Mucosa of rectum (tissue), 2 donors: ENCODE data around the gene GTF3C1.

Experiments used
- H3K27ac ChIP-seq, 2 donors: one replicate each; pipeline ENCODE4 v1.7.0; 2013; ENCODE audit warnings: inconsistent platforms in 2 of 2, low read depth in 2 of 2, low read length in 2 of 2
- H3K27me3 ChIP-seq, 2 donors: one replicate each; pipeline ENCODE4 v1.7.0; 2013; ENCODE audit warnings: low read length in 2 of 2; ENCODE audit not compliant: control insufficient read depth in 2 of 2, insufficient read depth in 2 of 2
- H3K36me3 ChIP-seq, 2 donors: one replicate each; pipeline ENCODE4 v1.7.0; 2013; ENCODE audit warnings: low read length in 2 of 2; ENCODE audit not compliant: control insufficient read depth in 2 of 2, insufficient read depth in 2 of 2
- H3K4me1 ChIP-seq, 2 donors: one replicate each; pipeline ENCODE4 v1.7.0; 2013; ENCODE audit warnings: low read length in 2 of 2, mild to moderate bottlenecking in 1 of 2; ENCODE audit not compliant: control insufficient read depth in 2 of 2, insufficient read depth in 2 of 2
- H3K4me3 ChIP-seq, 2 donors: one replicate each; pipeline ENCODE4 v1.7.0; 2013; ENCODE audit warnings: low read length in 2 of 2
- H3K9ac ChIP-seq, 2 donors: one replicate each; pipeline ENCODE4 v1.7.0; 2013; ENCODE audit warnings: low read length in 2 of 2, low read depth in 1 of 2, mild to moderate bottlenecking in 1 of 2
- H3K9me3 ChIP-seq, 2 donors: one replicate each; pipeline ENCODE4 v1.7.0; 2013; ENCODE audit warnings: low read length in 2 of 2; ENCODE audit not compliant: control insufficient read depth in 2 of 2
- donor health status: healthy.
- donor health status: Normal muscosa, but diverticular disease.

GTF3C1 gene

DNA sequence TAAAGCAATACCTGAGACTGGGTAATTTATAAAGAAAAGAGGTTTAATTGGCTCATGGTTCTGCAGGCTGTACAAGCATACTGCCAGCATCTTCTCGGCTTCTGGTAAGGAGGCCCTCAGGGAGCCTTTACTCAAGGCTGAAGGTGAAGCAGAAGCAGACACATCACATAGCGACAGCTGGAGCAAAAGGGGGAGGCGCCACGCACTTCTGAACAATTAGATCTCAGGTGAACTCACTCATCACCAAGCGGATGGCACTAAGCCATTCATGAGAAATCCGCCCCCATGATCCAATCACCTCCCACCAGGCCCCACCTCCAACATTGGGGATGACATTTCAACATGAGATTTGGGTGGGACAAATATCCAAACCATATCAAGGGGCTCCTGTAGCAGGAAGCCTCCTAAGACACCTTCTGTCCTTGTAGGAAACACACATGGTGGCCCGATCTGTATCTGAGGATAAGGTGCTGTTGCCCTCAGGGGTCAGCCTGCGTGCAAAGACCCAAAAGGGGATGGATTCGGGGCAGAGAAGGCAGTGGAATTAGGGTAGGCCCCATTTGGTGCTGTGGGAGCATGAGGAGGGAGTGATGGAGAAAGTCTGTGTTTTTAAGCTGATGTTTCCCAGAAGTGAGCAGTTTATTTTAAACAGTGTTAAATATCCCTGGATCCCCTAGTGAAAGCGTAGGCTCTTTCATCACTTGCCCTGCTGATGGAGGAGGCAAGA is 124.8 kb downstream of the GTF3C1 start:
- Histone ChIP-seq H3K9ac (no peak overlapping the region), H3K27ac (no peak overlapping the region), H3K36me3 (no peaks in the 10 kb centered on the region), H3K9me3 (peaks cover 0 to 2% of the 10 kb centered on the region in 2 donors), H3K27me3 (no peaks in the 10 kb centered on the region), H3K4me1 (no peaks in the 10 kb centered on the region), H3K4me3 (no peak overlapping the region)

GRCh38 chr16:27421961-27422740 is 127.6 kb downstream of the GTF3C1 start:
- peaks cover 0 to 2% of the 10 kb centered on the region in 2 donors for H3K9me3 ChIP-seq
- H3K27me3 ChIP-seq = no peaks in the 10 kb centered on the region
- H3K27ac ChIP-seq = no peak overlapping the region
- no peak overlapping the region for H3K4me3 ChIP-seq
- no peaks in the 10 kb centered on the region for H3K36me3 ChIP-seq
- no peaks in the 10 kb centered on the region for H3K4me1 ChIP-seq
- H3K9ac ChIP-seq = no peak overlapping the region

GRCh38 chr16:27417047-27417671 is 132.6 kb downstream of the GTF3C1 start:
- Histone ChIP-seq H3K27ac (no peak overlapping the region), H3K4me3 (no peak overlapping the region), H3K27me3 (no peaks in the 10 kb centered on the region), H3K9ac (no peak overlapping the region), H3K36me3 (no peaks in the 10 kb centered on the region), H3K4me1 (no peaks in the 10 kb centered on the region), H3K9me3 (no peaks in the 10 kb centered on the region)

DNA sequence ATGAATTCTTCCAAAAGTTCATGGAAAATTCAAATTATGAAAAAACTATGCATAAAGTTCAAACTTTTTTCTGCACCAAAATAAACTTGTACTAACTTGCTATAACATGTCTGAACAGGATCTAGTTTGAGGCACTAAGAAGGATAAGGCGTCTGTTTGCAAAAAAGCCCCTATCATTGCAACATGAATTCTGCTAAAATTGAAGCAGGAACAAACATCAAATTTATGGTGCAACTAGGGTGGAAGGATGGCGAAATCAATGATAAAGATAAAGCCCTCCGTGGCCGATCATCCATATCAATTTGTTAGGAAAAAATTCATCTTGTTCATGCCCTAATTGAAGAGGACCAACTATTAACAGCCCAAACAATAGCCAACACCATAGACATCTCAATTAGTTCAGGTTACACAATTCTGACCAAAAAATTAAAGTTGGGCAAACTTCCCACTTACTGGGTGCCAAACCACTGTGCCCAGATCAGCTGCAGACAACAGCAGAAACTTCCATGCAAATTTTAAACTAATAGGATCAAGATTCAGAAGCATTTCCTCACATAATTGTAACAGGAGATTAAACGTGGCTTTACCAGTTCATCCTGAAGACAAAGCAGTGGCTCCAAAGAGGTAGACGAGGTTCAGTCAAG is 134.8 kb downstream of the GTF3C1 start:
- Histone ChIP-seq H3K9me3 (no peaks in the 10 kb centered on the region), H3K4me1 (no peaks in the 10 kb centered on the region), H3K9ac (no peak overlapping the region), H3K4me3 (no peak overlapping the region), H3K36me3 (no peaks in the 10 kb centered on the region), H3K27me3 (no peaks in the 10 kb centered on the region), H3K27ac (no peak overlapping the region)

DNA sequence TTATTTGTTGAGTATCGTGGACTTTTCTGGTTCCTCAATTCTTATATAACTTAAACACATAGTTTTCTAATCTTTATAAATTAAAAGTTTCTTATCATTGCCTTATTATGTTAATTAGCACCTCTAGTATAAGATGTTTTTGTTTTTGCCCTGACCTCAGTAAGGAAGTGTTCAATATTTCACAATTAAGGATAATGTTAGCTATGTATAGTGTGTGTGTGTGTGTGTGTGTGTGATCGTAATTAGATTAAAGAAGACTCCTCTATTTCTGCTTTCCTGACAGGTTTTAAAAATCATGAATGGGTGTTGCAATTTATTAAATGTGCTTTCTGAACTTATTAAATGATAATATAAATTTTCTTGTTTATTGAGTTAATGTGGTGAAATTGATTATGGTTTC is 135.8 kb downstream of the GTF3C1 start:
- Histone ChIP-seq H3K9me3 (no peaks in the 10 kb centered on the region), H3K4me3 (no peak overlapping the region), H3K4me1 (no peaks in the 10 kb centered on the region), H3K27ac (no peak overlapping the region), H3K36me3 (no peaks in the 10 kb centered on the region), H3K9ac (no peak overlapping the region), H3K27me3 (no peaks in the 10 kb centered on the region)

DNA sequence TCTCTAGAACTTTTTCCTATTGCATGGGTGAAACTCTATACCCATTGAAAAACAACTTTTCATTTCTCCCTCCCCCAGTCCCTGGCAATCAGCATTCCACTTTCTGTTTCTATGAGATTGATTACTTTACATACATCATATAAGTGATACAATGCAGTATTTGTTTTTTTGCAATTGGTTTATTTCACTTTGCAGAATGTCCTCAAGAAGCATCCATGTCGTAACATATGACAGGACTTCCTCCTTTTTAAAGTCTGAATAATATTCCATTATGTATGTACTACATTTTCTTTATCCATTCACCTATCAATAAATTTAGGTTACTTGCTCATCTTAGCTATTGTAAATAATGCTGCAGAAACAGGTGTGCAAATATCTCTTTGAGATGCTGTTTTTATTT is 139.0 kb downstream of the GTF3C1 start:
- Histone ChIP-seq H3K27ac (no peak overlapping the region), H3K27me3 (no peaks in the 10 kb centered on the region), H3K4me1 (no peaks in the 10 kb centered on the region), H3K36me3 (no peaks in the 10 kb centered on the region), H3K9me3 (no peaks in the 10 kb centered on the region), H3K4me3 (no peak overlapping the region), H3K9ac (no peak overlapping the region)
